ENCODE data around the gene MON1A.
"Not testable (repeated sequence)": the region's sequence is repeated elsewhere in the genome, so short reads cannot be mapped to it uniquely, and the experiment has no call there.

The MON1A gene

DNA sequence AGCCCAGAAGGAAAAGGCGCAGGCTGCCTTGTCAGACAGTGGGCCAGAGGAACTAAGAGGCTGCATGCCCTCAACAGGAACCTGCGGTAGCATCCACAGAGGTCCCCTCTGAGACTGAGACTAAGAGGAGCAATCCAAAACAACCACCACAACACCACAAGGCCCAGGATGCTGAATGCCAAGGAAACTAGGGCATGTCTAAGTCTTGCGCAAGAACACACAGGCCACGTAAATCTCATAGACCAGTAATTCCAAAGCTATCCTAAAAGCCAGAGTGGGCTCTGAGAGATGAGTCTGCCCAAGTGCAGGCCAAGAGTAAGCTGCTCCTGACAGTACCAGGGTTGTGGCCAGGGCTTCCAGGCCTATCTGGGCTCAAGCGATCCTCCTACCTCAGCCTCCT lies 12.9 kb downstream of the MON1A start:
- FAIRE-seq, result no peak

DNA sequence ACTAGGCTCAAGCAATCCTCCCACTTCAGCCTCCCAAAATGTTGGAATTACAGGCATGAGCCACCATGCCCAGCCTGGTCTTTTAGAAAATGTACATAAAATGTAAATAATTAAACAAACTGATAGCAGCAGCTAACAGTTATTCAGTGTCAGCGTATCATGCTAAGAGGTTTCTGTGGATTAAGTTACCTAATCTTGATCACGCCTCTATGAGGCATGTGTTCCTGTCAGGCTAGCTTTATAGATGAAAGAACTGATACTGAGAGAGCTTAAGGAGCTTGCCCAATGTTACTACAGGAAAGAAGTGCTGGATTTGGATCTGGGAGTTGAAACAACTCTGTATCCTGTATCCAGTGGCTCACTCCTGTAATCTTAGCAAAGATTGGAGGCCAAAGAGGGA lies 14.7 kb downstream of the MON1A start:
- FAIRE-seq, result no peak

DNA sequence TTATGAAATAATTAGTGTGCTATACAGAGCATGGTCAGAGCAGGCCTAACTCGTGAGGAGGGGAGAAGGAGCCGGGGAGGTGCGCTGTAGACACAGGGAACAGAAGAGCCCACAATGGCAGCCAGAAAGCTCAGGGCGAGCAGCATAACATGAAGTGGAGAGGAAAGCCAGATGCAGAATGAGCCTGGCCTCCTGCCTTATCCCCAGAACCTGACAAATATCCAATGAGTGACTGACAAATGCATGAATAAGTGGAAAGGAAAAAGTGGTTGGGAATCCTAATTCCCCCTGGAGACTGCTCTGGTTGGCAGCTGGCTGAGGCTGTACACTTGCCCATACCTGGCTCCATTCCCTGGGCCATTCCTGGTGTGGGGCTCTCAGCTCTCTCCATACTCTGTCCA lies 16.7 kb downstream of the MON1A start:
- FAIRE-seq, result no peak

DNA sequence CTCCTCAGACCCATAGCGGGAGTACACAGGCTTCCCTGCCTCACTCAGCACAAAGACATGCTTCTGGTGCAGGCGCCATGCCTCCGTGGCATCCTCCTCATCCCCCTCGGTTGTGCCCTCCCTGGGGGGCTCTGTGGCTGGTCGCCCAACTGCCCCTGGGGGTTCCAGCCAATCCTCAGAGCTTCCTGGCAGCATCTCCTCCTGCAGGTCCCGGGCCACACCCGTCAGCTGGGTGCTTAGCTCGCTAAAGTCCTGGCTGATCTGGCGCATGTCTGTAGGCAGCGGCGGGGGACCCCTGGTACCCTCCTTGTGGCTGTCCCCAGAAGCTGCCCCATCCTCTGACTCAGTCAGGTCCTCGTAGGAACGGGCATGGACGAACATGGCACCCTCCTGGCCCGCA lies 18.0 kb downstream of the MON1A start:
- no peak for FAIRE-seq

DNA sequence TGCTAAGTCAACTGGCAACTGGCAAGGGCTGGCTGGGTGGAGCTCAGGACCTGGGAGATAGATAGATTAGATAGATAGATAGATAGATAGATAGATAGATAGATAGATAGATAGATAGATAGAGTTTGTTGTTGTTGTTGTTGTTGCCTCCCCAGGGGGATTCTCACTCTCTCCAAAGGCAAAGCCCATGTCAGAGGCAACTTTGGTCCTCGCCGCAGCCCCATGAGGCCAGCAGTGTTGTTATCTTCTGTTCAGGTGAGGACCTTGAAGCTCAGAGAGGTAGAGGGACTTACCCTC lies 18.5 kb downstream of the MON1A start:
- FAIRE-seq, result no peak

DNA sequence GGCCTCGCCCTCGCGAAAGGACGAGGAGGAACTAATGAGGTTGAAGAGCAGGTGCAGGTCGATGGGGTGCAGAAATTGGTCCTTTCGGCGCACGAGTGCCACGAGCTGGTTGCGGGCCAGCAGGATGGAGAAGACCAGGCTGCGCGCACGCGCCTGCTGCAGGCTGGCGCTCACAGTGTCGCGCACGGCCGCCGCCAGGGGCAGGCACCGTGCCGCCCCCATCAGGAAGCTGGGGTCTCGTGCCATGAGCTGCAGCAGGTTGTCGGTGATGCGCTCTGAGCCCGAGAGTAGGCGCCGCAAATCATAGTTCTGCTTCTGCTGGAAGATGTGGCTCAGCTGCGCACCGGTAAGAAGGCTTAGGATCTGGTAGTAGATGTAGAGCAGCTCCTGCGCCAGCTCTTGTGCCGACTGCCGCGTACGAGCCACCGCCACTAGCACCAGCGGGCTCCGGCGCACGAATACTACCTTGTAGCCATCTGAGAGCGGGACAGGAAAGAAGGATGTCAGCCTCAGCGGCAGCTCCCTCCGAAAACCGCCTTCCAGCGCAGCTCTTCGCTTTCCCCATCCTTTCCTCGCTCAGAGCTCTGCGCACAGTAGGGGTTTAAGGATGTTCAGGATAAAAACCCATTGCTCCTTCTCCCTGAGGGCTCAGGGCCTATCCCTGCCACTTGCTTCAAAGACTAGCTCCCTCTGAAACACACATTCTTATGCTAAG lies 19.0 kb downstream of the MON1A start:
- no peak for FAIRE-seq

DNA sequence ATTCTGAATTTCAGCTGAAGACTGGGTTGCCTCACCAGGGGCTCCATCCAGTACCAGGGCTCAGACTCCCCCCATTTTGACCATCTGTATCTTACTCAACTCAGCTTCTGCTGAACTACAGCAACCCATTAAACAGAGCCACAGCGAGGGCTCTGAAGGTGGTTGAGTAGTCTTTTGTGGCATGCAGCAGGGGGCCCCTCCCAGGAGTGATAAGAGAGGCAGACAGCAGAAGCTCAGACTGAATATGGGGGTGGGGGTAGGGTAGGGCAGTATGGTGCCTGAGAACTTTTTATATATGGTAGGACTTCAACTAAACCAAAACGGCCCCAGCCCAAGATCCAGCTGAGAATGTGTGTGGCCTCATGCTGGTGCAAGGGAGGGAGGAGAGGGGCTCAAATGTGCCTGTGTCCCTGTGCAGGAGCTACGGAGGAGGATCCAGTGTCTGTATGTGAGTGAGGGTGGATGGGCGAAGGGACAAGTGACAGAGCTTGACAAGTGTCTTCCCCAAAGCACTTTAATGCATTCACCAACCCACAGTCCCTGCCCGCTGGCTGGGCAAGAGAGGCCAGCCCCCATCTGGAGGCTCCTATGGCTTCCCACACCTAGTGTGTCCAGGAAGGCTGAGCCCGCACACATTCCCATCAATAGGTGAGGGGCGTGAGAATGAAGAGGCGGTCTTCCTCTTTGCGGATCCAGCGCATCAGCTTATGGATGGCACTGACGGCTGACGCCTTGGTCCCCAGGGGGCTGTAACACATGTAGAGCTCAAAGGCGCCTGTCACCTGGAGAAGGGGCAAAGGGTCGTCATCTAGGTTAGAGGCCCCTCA lies 21.0 kb downstream of the MON1A start:
- no peak for FAIRE-seq

DNA sequence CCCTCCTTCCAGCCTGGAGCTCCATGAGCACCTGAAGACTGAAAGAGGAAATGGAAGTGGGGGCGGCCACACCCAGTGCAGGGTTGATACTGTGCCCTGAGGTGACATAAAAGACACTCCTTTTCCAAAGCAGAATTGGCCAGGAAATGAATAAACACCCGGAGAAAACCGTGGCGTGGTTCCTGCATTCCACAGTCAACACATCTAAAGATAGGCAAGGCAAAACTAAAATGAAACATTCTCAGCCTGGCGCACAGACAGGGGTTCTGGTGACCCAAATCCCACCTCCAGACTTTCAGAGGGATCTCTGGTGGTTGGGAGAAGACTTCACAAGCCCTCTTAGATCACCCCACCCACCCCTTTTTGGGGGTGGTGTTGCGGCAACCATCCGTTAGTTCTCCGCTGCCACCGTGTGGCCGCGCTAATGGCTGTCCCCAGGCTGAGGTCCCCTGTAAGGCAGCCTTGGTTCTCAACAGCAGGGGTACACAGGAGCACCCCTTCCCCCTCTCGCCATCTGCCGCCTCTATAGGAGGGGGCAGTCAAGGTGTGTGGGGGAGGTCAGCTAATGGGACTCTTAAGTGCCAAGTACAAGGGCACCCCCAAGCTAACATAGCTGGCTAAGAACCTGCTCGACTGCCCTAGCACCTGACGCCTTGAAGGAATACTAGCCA lies 23.4 kb downstream of the MON1A start:
- no peak for FAIRE-seq

DNA sequence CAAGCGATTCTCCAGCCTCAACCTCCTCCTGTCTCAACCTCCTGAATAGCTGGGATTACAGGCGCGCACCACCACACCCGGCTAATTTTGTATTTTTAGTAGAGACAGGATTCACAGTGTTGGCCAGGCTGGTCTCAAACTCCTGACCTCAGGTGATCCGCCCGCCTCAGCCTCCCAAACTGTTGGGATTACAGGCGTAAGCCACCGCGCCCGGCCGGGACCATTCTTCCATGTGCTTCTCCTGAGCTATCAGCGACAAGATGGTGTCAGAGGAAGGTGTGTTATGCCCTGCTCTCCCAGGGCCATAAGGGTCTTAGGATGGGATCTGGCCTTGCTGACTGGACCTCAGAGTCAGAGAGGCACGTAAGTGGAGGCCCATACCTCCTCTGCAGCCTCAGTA lies 25.2 kb downstream of the MON1A start:
- not testable (repeated sequence) for FAIRE-seq

DNA sequence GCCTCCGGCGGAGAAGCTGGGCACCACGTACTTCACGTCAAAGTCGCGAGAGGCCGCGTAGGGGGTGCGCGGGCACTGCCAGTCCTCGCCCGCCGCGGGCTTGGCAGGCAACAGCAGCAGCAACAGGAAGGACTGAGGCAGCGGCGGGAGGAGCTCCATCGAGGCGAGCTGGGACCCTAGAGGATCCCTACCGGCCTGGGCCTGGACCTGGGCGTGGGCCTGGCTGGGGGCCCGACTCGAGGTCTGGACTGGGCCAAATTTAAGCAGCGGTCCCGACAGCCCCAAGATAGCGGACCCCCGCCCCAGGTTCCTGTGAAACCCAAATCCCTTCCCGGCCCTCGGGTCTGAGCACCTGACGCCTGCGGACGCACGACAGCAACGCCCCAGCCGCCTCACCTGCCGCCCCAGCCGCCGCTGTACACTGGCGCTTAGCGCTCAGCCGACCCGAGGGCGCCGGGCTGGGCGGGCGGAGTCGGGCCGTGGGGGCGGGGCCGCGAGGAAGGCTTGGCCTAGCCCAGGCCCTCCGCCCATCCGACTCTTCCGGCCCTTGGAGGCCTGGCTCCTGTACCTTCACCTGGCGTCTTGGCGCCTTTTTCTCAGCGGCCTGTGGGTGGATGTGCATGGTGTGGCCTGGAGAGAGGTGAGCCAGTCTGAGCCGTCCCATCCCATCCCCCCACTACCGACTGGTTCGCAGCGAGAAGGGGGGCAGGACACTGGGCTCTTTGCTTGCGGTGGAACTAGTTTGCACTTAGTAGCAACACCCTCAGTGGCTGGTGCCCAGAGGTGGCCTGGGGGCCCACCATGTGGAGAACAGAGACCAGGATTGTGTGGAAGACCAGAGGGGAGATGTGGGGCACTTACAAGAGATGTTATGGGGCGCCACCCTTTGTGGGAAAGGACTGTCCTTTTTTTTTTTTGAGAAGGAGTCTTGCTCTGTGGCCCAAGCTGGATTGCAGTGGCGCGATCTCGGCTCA lies 25.9 kb downstream of the MON1A start, which contains the start of gene MST1R:
TSS of gene MST1R (minus strand) at position 423 of the 974 bp plus-strand sequence. CDS start at position 159, 264 bp downstream.
- FAIRE-seq, result no peak

DNA sequence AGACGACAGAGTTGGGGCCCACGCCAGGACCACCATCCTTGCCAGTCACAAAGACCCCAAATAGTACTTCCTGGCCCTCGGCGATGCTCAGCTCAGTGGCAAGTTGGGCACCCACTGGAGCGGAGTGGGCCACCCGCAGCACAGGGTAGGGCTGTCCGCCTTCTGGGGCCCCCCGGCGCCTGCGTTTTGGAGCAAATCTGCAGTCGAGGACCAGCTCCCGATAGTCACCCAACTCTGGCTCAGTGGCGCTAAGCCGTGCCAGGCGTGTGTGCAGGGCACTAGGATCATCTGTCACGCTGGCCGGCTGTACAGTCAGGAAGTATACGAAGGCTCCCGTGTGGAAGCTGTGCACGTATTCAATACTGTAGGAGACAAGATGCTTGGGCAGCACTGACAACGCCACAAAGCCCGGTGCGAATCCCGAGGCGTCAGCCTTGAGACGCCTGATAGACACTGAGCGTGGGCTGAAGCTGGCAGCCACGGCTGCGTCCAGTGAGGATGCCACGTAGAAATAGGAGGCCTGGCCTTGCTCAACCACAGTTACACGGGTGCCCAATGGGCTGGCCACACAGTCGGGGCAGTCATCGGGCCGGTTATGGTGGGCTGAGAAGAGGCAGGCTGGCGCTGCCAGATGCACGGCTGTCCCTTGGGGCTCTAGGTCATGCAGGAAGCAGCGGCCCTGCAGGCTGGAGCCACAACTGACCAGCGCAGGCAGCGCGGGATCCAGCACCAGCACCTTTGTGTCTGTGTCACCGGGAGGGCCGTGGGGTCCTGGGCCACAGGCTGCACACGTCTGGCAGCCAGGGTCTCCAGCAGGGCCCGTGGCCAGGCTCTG lies 26.9 kb downstream of the MON1A start:
- FAIRE-seq, result no peak

DNA sequence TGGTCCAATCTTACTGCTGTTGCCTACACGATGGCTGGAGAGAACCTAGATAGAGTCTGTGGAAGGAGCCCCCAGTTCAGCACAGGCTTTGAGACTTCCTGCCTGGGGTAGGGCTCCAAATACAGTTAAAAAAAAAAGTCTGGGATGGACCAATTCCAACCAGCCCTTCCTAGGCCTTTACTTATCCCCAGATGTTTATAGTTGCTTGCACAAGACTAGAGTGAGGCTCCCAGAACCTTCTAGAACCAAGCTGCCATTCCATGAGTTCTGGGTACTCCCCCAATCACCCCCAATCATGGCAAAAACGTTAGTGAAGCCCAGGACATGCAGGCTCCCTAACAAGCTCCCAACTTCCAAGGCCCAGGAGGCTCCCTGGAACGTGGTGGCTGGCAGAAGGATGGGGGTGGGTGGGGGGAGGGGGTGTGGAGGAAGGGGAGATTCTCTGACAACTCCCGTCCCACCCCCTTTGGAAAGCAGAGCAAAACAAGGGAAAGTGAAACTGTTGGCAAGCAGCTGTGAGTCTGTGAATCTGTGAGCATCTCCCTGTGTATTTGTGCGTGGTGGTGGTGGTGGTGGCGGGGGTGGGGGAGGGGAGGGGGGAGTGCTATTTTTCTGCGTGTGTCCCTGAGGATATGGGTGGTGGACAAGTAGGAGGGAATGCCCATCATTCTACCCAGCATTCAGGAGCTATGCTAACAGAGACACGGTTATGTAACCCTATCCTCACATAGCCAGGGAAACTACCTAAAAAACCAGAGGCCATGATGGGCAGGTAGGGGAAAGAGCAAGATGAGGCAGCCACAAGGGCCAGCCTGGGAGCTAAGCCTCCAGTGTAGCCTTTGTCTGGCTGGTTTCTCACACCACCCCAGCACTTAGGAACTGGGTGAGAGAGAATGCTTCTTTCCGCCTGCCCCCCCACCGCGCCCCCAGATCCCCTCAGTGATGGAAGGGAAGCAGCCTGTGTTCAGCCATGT lies 28.0 kb downstream of the MON1A start:
- FAIRE-seq, result no peak

DNA sequence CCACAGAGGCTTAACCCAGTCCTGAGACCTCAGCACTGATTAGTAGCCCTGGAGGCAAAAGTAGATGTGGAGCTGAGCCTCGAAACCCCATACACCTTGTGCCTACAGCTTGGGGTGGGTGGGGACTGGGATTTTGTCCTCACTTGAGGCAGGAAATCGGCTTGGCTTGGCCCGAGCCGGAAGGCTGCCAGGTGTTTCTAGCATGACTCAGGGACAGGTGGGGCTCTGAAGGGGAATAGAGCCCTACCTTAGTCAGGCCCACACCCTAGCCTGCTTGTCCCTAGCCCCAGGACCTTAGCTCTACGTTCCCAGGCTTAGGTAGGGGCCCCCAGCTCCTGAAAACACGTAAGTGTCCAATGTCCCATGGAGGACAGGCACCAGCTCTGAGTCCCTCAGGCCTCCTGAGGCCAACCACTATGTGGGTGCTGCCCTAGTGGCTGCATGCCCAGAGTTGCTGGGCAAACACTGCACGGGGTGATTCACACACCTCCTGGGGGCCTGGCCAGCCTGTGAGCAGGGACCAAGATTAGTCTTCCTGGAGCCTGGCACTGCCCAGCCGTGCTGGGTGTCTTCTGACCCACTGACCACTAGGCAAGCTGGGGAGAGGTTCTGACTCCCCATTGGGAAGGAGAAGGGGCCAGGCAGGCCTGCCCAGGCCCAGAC lies 29.0 kb downstream of the MON1A start:
- FAIRE-seq, result no peak

DNA sequence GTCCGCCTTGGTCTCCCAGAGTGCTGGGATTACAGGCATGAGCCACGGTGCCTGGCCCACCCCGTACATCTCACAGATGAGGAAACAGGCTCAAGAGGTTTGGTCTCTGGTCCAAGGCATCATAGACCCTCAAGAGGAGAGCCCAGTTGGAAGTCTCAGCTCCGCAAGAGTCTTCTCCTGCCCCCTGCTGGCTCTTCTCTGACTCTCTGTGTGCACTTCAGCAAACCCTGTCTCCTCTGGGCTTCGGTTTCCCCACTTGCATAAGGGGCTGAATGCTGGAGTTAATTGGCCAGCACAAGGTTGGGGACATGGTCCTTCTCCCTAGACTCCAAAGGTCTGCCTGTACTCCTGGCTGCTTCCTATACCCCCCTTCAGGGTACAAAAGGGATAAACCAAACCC lies 29.8 kb downstream of the MON1A start:
- no peak for FAIRE-seq

DNA sequence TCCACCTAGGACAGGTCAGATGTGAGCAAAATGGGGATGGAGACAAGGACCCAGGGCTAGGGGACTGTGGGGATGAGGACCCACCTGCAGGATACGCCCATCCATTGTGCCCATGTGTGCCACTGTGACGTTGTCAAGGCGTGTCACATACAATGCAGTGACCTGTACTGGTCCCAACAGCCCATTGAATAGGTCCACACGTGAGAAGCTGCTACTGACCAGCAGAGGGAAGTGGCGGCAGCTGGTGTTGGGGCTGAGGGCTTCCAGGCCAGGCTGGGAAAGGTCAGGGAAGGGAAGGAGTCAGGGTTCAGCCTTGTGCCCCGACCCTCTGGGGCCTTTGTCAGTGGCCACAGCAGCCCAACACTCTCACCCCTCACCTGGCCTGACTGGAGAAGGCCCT lies 30.6 kb downstream of the MON1A start:
- FAIRE-seq, result no peak

DNA sequence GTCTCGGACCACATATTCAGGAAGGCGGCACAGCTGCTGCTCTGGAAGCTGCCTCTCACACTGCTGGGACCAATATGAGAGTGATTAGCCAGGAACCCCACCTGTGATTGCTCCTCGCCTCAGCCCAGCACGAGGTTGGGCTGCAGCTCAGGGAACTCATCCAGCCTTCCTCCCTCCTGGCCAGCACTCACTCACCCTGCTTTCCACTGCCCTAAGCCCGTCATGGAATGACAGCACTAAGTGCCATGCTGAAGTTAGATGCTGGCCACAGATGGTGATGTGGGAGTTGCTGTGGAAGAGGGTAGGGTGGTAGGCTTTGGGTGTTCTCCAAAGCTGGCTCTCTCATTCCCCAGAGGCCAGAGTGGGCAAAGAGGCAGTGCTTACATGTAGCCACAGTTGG lies 33.3 kb downstream of the MON1A start:
- FAIRE-seq, result no peak

DNA sequence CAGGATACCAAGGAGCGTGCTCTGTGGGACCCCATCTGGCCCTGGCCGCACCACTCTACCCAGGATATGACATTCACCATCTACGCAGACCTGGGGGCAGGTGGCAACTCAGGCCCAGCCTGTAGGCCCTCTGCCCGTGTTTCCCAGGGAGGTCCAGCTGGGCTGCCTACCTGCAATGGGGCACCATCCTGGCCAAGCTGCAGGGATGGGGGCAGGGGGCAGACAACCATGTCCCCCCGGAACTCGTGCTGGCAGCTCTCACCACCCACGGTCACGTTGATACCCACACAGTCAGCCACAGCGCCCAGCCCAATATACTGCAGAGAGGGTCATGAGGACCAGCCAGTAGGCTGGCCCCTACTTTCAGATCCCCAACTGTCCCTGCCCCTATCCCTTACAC lies 33.8 kb downstream of the MON1A start:
- FAIRE-seq, result no peak

DNA sequence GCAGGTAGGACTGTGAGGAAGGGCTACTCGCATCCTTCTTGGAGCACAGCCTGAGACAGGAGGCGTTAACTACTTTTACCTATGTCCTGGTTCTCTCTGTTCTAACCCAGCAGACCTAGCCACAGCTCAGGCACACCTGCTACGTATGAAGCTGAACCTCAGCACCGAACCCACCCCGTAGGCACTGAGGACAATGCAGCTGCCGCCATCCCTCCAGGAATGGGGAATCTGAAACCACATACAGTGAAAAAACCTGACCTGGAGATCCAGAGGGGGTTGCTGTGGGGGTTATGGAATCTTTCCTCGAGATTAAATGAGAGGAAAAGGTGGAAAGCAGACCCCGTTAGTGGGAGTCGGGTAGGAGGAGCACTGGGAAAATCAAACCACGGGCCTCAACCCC lies 40.3 kb downstream of the MON1A start:
- FAIRE-seq, result no peak

DNA sequence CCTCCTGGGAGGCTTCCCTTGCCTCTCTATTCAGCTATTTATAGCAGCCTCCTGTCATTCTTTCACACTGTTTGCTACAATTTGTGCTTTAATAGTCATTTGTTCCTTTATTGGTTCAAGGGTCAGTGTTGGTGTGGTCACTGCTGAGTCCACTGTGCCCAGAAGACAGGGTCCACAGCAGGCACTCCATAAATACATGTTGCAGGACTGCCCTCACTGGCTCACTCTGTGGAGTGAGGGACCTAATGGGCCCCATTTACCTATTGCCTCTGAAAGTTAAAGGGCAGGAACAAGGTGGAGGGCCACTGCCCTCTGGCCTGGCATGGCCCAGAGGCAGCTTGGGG lies 42.7 kb downstream of the MON1A start:
- FAIRE-seq, result no peak

DNA sequence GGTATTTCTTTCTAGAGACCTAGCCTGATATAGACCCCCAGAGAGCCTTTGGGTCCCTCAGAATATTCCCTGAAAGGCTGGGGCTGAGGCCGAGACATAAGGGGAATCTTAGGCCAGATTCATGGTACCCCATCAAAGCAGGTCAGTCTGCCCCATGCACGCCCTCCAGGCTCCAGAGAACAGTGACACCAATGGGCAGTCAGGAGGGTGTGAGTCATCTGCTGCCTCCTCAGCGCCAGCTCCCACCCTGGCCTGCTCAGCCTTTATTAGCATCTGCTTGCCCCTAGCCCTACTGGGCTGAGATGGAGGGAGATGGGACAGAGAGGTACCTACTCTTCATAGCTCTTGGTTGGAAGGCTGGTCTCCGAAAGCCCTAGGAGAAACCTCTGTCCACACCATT lies 45.6 kb downstream of the MON1A start:
- FAIRE-seq, result no peak

All from A204.1 (cell line).